Measurements from ENCODE around the gene GPALPP1.
"Not testable (repeated sequence)": the region's sequence is repeated elsewhere in the genome, so short reads cannot be mapped to it uniquely, and the experiment has no call there.

The GPALPP1 gene

DNA sequence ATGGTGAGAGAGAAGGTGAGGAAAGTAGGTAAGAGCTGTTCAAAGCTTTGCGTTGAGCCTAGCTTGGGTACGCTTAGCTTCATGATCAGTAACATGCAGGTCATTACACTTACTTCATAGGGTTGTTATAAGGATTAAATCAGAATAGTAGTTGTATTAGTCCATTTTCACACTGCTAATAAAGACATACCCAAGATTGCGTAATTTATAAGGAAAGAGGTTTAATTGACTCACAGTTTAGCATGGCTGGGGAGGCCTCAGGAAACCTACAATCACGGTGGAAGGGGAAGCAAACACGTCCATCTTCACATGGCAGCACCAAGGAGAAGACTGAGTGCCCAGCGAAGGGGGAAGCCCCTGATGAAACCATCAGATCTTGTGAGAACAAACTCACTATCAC lies 21.9 kb downstream of the GPALPP1 start:
- Histone ChIP-seq H3K27me3 (ENCODE audit: control insufficient read depth, insufficient read depth, low read length) (no peaks in the 10 kb centered on the region), H3K9me3 (ENCODE audit: control insufficient read depth, insufficient read depth, low read length) (no peaks in the 10 kb centered on the region), H3K4me3 (ENCODE audit: low read depth, low read length) (no peak overlapping the region), H3K4me1 (ENCODE audit: control insufficient read depth, insufficient read depth, low read length) (no peaks in the 10 kb centered on the region), H3K36me3 (ENCODE audit: control insufficient read depth, insufficient read depth, low read length) (peaks cover 2% of the 10 kb centered on the region), H3K9ac (ENCODE audit: low read depth, low read length) (no peak overlapping the region)

DNA sequence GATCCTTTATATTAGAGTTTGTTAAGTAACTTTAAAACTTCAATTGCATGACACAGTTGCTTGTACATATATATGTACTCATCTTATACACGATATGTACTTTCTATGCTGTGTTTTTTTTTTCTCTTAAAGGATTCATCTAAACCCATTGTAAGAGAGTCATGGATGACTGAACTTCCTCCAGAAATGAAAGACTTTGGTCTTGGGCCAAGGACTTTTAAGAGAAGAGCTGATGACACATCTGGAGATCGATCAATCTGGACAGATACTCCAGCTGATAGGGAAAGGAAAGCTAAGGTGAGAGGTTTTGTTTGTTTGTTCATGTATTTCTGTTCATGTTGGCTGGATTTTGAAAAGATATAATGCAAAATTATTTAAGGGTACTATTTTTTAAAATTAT lies 26.0 kb downstream of the GPALPP1 start:
- H3K9ac ChIP-seq (ENCODE audit: low read depth, low read length) = no peak overlapping the region
- no peaks in the 10 kb centered on the region for H3K4me1 ChIP-seq (ENCODE audit: control insufficient read depth, insufficient read depth, low read length)
- no peaks in the 10 kb centered on the region for H3K36me3 ChIP-seq (ENCODE audit: control insufficient read depth, insufficient read depth, low read length)
- H3K9me3 ChIP-seq (ENCODE audit: control insufficient read depth, insufficient read depth, low read length) = no peaks in the 10 kb centered on the region
- no peaks in the 10 kb centered on the region for H3K27me3 ChIP-seq (ENCODE audit: control insufficient read depth, insufficient read depth, low read length)
- H3K4me3 ChIP-seq (ENCODE audit: low read depth, low read length) = no peak overlapping the region

DNA sequence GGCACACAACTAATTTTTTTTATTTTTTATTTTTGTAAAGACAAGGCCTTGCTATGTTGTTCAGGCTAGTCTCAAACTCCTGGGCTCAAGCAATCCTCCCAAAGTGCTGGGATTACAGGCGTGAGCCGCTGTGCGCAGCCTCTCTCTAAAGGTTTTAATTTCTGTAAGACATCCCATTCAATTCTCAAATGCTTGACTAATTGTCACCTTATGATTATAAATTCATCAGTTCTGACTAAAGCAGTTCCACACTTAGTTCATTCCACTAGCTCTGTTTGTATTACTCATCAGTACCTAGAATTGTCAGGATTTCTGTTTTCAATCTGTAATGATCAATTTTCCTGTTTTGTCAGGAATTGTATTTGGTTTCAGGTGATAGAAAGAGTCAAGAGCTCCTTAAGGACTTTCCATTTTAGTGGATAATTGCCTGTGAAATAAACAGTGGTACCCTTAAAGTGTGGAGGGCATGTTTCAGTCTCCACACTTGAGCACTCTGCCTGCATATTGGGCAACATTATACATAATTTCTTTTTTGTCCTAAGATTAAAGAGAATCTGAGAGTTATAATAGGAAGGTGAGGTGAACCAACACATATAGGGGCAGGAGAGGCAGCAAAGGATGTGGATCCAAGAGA lies 27.6 kb downstream of the GPALPP1 start:
- Histone ChIP-seq H3K4me1 (ENCODE audit: control insufficient read depth, insufficient read depth, low read length) (no peaks in the 10 kb centered on the region), H3K36me3 (ENCODE audit: control insufficient read depth, insufficient read depth, low read length) (no peaks in the 10 kb centered on the region)

DNA sequence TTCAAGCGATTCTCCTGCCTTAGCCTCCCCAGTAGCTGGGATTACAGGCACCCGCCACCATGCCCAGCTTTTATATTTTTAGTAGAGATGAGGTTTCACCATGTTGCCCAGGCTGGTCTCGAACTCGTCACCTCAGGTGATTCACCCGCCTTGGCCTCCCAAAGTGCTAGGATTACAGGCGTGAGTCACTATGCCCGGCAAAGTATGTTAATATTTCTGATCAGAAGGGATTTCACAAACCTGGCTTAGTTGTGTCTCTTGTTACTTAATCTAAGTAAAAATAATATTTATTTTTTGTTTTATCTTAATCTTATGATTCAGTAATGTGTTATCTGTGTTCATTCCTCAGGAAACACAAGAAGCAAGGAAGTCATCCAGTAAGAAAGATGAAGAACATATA lies 30.6 kb downstream of the GPALPP1 start:
- not testable (repeated sequence) for H3K36me3 ChIP-seq (ENCODE audit: control insufficient read depth, insufficient read depth, low read length); H3K9ac ChIP-seq (ENCODE audit: low read depth, low read length); H3K4me1 ChIP-seq (ENCODE audit: control insufficient read depth, insufficient read depth, low read length); H3K27me3 ChIP-seq (ENCODE audit: control insufficient read depth, insufficient read depth, low read length); H3K9me3 ChIP-seq (ENCODE audit: control insufficient read depth, insufficient read depth, low read length); H3K4me3 ChIP-seq (ENCODE audit: low read depth, low read length)

More for the DNA sequence above, 27.6 kb downstream of the GPALPP1 start:
- no peaks in the 10 kb centered on the region for H3K27me3 ChIP-seq (ENCODE audit: control insufficient read depth, insufficient read depth, low read length)
- H3K9ac ChIP-seq (ENCODE audit: low read depth, low read length) = no peak overlapping the region
- no peaks in the 10 kb centered on the region for H3K9me3 ChIP-seq (ENCODE audit: control insufficient read depth, insufficient read depth, low read length)
- no peak overlapping the region for H3K4me3 ChIP-seq (ENCODE audit: low read depth, low read length)

DNA sequence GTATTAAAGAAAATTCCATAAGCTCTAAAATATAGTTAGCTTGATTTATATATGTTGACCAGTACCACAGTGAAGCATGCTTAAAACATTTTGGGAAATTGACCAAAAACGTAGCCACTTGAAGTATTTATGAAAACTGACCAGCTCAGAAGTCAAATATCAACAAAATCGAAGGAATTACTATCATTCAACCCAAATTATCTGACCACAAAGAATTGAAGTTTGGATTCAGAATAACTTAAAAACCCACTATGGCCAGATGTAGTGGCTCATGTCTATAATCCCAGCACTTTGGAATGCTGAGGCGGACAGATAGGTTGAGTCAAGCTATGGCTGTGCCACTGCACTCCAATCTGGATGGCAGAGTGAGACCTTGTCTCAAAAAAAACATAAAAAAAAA lies 31.9 kb downstream of the GPALPP1 start:
- Histone ChIP-seq H3K4me1 (ENCODE audit: control insufficient read depth, insufficient read depth, low read length) (no peaks in the 10 kb centered on the region), H3K36me3 (ENCODE audit: control insufficient read depth, insufficient read depth, low read length) (no peaks in the 10 kb centered on the region), H3K4me3 (ENCODE audit: low read depth, low read length) (no peak overlapping the region), H3K9ac (ENCODE audit: low read depth, low read length) (no peak overlapping the region), H3K9me3 (ENCODE audit: control insufficient read depth, insufficient read depth, low read length) (no peaks in the 10 kb centered on the region), H3K27me3 (ENCODE audit: control insufficient read depth, insufficient read depth, low read length) (no peaks in the 10 kb centered on the region)

DNA sequence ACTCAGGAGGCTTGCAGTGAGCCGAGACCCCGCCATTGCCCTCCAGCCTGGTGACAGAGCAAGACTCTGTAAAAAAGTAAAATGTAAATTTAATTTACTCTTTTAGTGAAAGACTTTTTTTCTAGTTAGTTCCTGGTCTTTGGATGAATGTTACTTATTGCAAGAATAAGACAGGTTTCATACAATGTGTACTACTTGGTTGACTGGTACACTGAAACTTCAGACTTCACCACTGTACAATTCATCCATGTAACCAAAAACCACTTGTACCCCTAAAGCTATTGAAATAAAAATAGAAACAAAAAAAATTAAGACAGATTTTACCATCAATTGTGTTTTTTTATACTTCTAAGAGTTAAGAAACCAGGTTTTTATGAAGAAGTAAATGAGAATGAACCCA lies 35.5 kb downstream of the GPALPP1 start:
- H3K4me3 ChIP-seq (ENCODE audit: low read depth, low read length) = no peak overlapping the region
- H3K4me1 ChIP-seq (ENCODE audit: control insufficient read depth, insufficient read depth, low read length) = no peaks in the 10 kb centered on the region
- H3K9me3 ChIP-seq (ENCODE audit: control insufficient read depth, insufficient read depth, low read length) = no peaks in the 10 kb centered on the region
- H3K27me3 ChIP-seq (ENCODE audit: control insufficient read depth, insufficient read depth, low read length) = no peaks in the 10 kb centered on the region
- H3K36me3 ChIP-seq (ENCODE audit: control insufficient read depth, insufficient read depth, low read length) = no peaks in the 10 kb centered on the region
- H3K9ac ChIP-seq (ENCODE audit: low read depth, low read length) = no peak overlapping the region

DNA sequence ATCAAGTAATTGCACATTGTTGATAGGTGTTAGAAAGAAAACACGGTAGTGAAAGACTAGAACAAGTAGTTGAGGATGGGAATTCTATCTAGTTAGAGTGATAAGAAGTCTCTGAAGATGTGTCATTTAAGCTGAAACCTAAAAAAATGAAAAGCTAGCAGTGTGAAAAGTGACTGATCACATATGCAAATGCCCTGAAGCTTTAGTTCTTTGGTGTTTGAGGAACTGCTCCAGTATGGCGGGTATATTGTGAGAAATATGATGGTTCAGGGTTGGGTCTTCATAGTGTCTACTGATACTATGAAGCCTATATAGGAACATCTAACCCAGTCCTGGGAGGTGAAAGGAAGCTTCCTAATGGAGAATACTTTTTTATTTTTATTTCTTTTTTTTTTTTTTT lies 45.0 kb downstream of the GPALPP1 start:
- no peaks in the 10 kb centered on the region for H3K36me3 ChIP-seq (ENCODE audit: control insufficient read depth, insufficient read depth, low read length)
- H3K9me3 ChIP-seq (ENCODE audit: control insufficient read depth, insufficient read depth, low read length) = no peaks in the 10 kb centered on the region
- H3K9ac ChIP-seq (ENCODE audit: low read depth, low read length) = no peak overlapping the region
- no peaks in the 10 kb centered on the region for H3K27me3 ChIP-seq (ENCODE audit: control insufficient read depth, insufficient read depth, low read length)
- no peaks in the 10 kb centered on the region for H3K4me1 ChIP-seq (ENCODE audit: control insufficient read depth, insufficient read depth, low read length)
- H3K4me3 ChIP-seq (ENCODE audit: low read depth, low read length) = no peak overlapping the region

DNA sequence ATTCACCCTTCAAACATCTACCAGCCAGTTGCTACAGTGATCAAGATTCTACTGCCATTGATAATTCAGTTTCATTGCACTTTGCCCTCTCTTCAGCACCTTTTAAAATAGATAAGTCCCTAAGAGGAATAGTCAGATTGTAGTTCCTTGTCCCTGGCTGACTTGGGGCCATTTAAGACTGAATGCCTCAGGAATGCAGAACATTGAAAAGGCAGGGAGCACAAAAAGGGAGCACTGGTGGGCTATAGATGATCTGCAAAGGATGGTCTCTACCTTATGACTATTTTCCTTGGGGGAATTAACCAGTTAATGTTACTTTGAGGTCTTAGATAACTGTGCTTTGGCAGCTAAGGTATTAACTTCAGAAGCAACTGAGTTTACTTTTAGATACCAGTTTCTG lies 46.9 kb downstream of the GPALPP1 start:
- Histone ChIP-seq H3K4me1 (ENCODE audit: control insufficient read depth, insufficient read depth, low read length) (no peaks in the 10 kb centered on the region), H3K4me3 (ENCODE audit: low read depth, low read length) (no peak overlapping the region), H3K9me3 (ENCODE audit: control insufficient read depth, insufficient read depth, low read length) (no peaks in the 10 kb centered on the region), H3K9ac (ENCODE audit: low read depth, low read length) (no peak overlapping the region), H3K27me3 (ENCODE audit: control insufficient read depth, insufficient read depth, low read length) (no peaks in the 10 kb centered on the region), H3K36me3 (ENCODE audit: control insufficient read depth, insufficient read depth, low read length) (no peaks in the 10 kb centered on the region)

DNA sequence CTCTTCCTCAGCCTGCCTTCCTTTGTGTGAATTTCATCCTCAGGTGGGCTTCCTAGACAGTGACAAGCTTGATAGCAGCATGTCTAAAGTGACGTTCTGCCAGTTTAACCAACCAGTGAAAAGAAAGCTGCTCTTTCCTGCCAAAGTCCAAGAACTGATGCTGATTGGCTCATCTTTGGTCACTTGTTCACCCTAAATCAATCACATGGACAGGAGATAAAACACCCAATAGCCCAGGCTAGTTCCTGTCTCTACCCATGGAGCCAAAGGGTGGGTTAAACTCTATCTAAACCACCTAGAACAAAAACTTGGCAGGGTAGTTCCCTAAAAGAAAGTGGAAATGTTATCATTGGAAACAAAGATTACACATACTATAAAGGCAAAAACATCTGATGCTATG lies 50.8 kb downstream of the GPALPP1 start:
- Histone ChIP-seq H3K4me3 (ENCODE audit: low read depth, low read length) (no peak overlapping the region), H3K4me1 (ENCODE audit: control insufficient read depth, insufficient read depth, low read length) (no peaks in the 10 kb centered on the region), H3K9me3 (ENCODE audit: control insufficient read depth, insufficient read depth, low read length) (no peaks in the 10 kb centered on the region), H3K9ac (ENCODE audit: low read depth, low read length) (no peak overlapping the region), H3K27me3 (ENCODE audit: control insufficient read depth, insufficient read depth, low read length) (no peaks in the 10 kb centered on the region), H3K36me3 (ENCODE audit: control insufficient read depth, insufficient read depth, low read length) (no peaks in the 10 kb centered on the region)

DNA sequence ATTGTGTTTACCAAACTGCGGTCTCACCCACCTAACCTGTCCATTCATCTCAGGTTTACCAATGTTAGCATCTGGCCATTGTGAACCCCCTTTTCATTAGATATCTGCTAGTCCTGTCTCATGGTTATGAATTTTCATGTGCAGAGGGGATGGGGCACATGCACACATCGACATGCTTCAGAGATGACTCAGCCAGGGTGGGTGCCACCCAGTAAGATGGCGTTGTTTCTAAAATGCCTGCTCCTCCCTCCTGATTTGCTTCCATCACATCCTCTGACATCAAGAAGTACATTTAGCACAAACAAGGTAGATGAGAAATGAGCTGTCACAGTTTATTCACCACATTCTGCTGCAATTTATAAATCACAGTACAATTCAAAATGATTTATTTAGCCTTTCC lies 51.3 kb downstream of the GPALPP1 start:
- H3K4me1 ChIP-seq (ENCODE audit: control insufficient read depth, insufficient read depth, low read length) = no peaks in the 10 kb centered on the region
- H3K9ac ChIP-seq (ENCODE audit: low read depth, low read length) = no peak overlapping the region
- no peaks in the 10 kb centered on the region for H3K36me3 ChIP-seq (ENCODE audit: control insufficient read depth, insufficient read depth, low read length)
- no peak overlapping the region for H3K4me3 ChIP-seq (ENCODE audit: low read depth, low read length)
- H3K9me3 ChIP-seq (ENCODE audit: control insufficient read depth, insufficient read depth, low read length) = no peaks in the 10 kb centered on the region
- no peaks in the 10 kb centered on the region for H3K27me3 ChIP-seq (ENCODE audit: control insufficient read depth, insufficient read depth, low read length)

DNA sequence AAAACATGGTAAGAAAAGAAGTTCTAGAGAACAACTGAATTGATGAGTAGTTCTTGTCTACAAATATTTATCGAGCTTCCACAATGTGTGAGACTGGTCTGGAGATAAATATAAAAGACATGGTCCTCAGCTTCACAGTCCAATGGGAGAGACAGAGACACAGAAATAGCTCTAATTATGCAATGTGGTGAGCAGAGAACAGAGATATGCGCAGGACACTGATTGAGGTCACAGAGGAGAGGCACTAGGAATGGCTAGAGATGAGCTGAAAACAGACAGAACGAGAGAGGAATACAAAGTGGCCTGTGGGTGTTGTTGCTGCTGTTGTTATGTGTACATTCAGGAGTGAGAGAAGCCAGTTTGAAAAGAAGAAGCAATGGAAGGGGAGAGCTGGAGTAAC lies 53.2 kb downstream of the GPALPP1 start:
- H3K4me1 ChIP-seq (ENCODE audit: control insufficient read depth, insufficient read depth, low read length) = peaks cover 4% of the 10 kb centered on the region
- H3K9ac ChIP-seq (ENCODE audit: low read depth, low read length) = no peak overlapping the region
- H3K4me3 ChIP-seq (ENCODE audit: low read depth, low read length) = no peak overlapping the region
- no peaks in the 10 kb centered on the region for H3K9me3 ChIP-seq (ENCODE audit: control insufficient read depth, insufficient read depth, low read length)
- H3K27me3 ChIP-seq (ENCODE audit: control insufficient read depth, insufficient read depth, low read length) = no peaks in the 10 kb centered on the region
- no peaks in the 10 kb centered on the region for H3K36me3 ChIP-seq (ENCODE audit: control insufficient read depth, insufficient read depth, low read length)

DNA sequence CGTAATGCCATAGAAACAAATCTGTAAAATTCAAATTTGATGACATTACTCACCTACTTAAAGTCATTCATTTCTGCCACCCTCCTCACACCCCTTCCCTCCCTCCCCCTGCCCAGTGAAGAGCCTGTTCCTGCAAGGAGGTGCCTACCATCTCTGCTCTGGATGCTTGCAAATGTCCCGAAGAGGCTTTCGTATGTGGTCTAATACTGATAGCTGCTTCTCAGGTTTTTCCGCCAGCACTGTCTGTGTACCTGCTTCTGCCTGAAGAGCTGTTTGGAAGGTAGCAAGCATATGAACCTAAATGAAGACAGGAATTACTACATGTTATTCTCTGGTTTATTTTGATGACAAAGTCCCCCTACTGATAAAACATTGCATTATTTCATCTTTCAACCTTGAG lies 57.1 kb downstream of the GPALPP1 start:
- H3K4me3 ChIP-seq (ENCODE audit: low read depth, low read length) = peak overlapping the region; percentile 68

More for the DNA sequence above, 57.1 kb downstream of the GPALPP1 start:
- Histone ChIP-seq H3K9me3 (ENCODE audit: control insufficient read depth, insufficient read depth, low read length) (no peaks in the 10 kb centered on the region), H3K27me3 (ENCODE audit: control insufficient read depth, insufficient read depth, low read length) (no peaks in the 10 kb centered on the region), H3K4me1 (ENCODE audit: control insufficient read depth, insufficient read depth, low read length) (peaks cover 4% of the 10 kb centered on the region), H3K36me3 (ENCODE audit: control insufficient read depth, insufficient read depth, low read length) (no peaks in the 10 kb centered on the region), H3K9ac (ENCODE audit: low read depth, low read length) (no peak overlapping the region)
